Tibial nerve (tissue), 4 donors: ENCODE results near the gene CCDC91. TPM values are rescaled to one million over a fixed set of nuclear protein-coding genes. Genes with fewer than 3 reads are reported as not detected.
"Not testable (repeated sequence)": the region's sequence is repeated elsewhere in the genome, so short reads cannot be mapped to it uniquely, and the experiment has no call there.

Experiments used
- DNase-seq, 2 donors: peaks; one replicate each; pipeline ENCODE4 v3.0.0-alpha.2; 2019; ENCODE audit warnings: low spot score in 2 of 2
- H3K27ac ChIP-seq, 4 donors: fragments of 200-600 bp; sonication (generic) in 3 of 4; one replicate each; pipeline ENCODE4 v1.5.1; 2017 to 2019; ENCODE audit warnings: mild to moderate bottlenecking in 1 of 4
- H3K27me3 ChIP-seq, 2 donors: fragments of 200-600 bp; sonication (generic) in 1 of 2; one replicate each; pipeline versions ENCODE4 v1.5.1 to v1.6.0; 2017 to 2019
- H3K36me3 ChIP-seq, 3 donors: fragments of 200-600 bp; sonication (generic); one replicate each; pipeline ENCODE4 v1.5.1; 2018 to 2019
- H3K4me1 ChIP-seq, 4 donors: fragments of 200-600 bp; sonication (generic) in 3 of 4; one replicate each; pipeline ENCODE4 v1.5.1; 2017 to 2019
- H3K4me3 ChIP-seq, 4 donors: fragments of 200-600 bp; sonication (generic) in 3 of 4; one replicate each; pipeline ENCODE4 v1.5.1; 2017 to 2019; ENCODE audit warnings: mild to moderate bottlenecking in 1 of 4, moderate library complexity in 1 of 4
- H3K9me3 ChIP-seq, 4 donors: fragments of 200-600 bp; sonication (generic) in 3 of 4; one replicate each; pipeline ENCODE4 v1.5.1; 2017 to 2019
- EP300 ChIP-seq, 2 donors: sonication (generic); formaldehyde crosslinking; IDR thresholded peaks; one replicate each; pipeline ENCODE4 v1.6.1; 2017; ENCODE audit warnings: antibody characterized with exemption in 2 of 2, mild to moderate bottlenecking in 1 of 2
- POLR2A ChIP-seq, 2 donors: fragments of 450-650 bp; IDR thresholded peaks; one replicate each; pipeline ENCODE4 v1.6.1; 2017; ENCODE audit warnings: antibody characterized with exemption in 2 of 2, mild to moderate bottlenecking in 2 of 2, moderate library complexity in 2 of 2
- WGBS, 2 donors: methylation state at CpG; one replicate each; pipeline ENCODE4 v1.1.5; 2018; 5-methylcytosine and 5-hydroxymethylcytosine counted together
- total RNA-seq, 4 donors: library from RNA; depleted of rRNA; stranded (reverse); fragments of >200 nt; gene quantifications; one replicate each; pipeline ENCODE4 v1.1.0, GENCODE V29; 2016
- TF ChIP-seq, protein P1 (sequence below), 5 experiments: fragments of 200-600 bp in 3 of 5; fragments of 450-650 bp in 2 of 5; sonication (generic) in 3 of 5; IDR thresholded peaks; one replicate each; pipeline ENCODE4 v1.5.1; 2016 to 2019; ENCODE audit warnings: antibody characterized with exemption in 5 of 5, mild to moderate bottlenecking in 3 of 5, moderate library complexity in 2 of 5

Gene CCDC91
- total RNA-seq, 4 donors from 2014 or later, result 39.0 to 76.5 (median 44.0) TPM

- Histone ChIP-seq H3K27me3 (no peaks in the 10 kb centered on the region), H3K27ac (no peak overlapping the region), H3K36me3 (peaks cover 0 to 3% (median 0%) of the 10 kb centered on the region in 3 donors), H3K4me1 (peaks cover 0 to 21% (median 0%) of the 10 kb centered on the region in 4 donors), H3K4me3 (no peak overlapping the region), H3K9me3 (no peaks in the 10 kb centered on the region)
- no peak for DNase-seq
- WGBS, 2 donors, result 59 to 78% methylated on average over 3 of the region's 3 CpGs
- TF ChIP-seq EP300 (IDR thresholded peaks at IDR 0.05) (no peak), POLR2A (IDR thresholded peaks at IDR 0.05) (no peak)
- TF ChIP-seq, protein P1, sequence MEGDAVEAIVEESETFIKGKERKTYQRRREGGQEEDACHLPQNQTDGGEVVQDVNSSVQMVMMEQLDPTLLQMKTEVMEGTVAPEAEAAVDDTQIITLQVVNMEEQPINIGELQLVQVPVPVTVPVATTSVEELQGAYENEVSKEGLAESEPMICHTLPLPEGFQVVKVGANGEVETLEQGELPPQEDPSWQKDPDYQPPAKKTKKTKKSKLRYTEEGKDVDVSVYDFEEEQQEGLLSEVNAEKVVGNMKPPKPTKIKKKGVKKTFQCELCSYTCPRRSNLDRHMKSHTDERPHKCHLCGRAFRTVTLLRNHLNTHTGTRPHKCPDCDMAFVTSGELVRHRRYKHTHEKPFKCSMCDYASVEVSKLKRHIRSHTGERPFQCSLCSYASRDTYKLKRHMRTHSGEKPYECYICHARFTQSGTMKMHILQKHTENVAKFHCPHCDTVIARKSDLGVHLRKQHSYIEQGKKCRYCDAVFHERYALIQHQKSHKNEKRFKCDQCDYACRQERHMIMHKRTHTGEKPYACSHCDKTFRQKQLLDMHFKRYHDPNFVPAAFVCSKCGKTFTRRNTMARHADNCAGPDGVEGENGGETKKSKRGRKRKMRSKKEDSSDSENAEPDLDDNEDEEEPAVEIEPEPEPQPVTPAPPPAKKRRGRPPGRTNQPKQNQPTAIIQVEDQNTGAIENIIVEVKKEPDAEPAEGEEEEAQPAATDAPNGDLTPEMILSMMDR (IDR thresholded peaks at IDR 0.05), result no peak
These were observed 62.9 kb downstream of the CCDC91 start for GRCh38 chr12:28253161-28253641.

- H3K4me1 ChIP-seq, result peaks cover 0 to 7% (median 0%) of the 10 kb centered on the region in 4 donors
- H3K9me3 ChIP-seq, result no peaks in the 10 kb centered on the region
- TF ChIP-seq POLR2A (IDR thresholded peaks at IDR 0.05), result no peak
- H3K36me3 ChIP-seq, result peaks cover 0 to 22% (median 3%) of the 10 kb centered on the region in 3 donors
- H3K27me3 ChIP-seq, result no peaks in the 10 kb centered on the region
- no peak overlapping the region for H3K4me3 ChIP-seq
- H3K27ac ChIP-seq, result no peak overlapping the region
- DNase-seq, result no peak
These were observed 67.2 kb downstream of the CCDC91 start for GRCh38 chr12:28257411-28257810.

GRCh38 chr12:28258998-28259397, 68.7 kb downstream of the CCDC91 start:
- H3K4me1 ChIP-seq, result peaks cover 0 to 4% (median 0%) of the 10 kb centered on the region in 4 donors
- H3K4me3 ChIP-seq, result no peak overlapping the region
- TF ChIP-seq, protein P1 (IDR thresholded peaks at IDR 0.05), result no peak
- TF ChIP-seq EP300 (IDR thresholded peaks at IDR 0.05) (no peak), POLR2A (IDR thresholded peaks at IDR 0.05) (no peak)
- no peaks in the 10 kb centered on the region for H3K27me3 ChIP-seq
- no peak for DNase-seq
- H3K9me3 ChIP-seq, result no peaks in the 10 kb centered on the region
- 87 to 93% methylated on average over 1 of the region's 1 CpG for WGBS, 2 donors
- peaks cover 0 to 34% (median 0%) of the 10 kb centered on the region in 3 donors for H3K36me3 ChIP-seq
- no peak overlapping the region for H3K27ac ChIP-seq

GRCh38 chr12:28265435-28266042, 75.3 kb downstream of the CCDC91 start:
- TF ChIP-seq POLR2A (IDR thresholded peaks at IDR 0.05) (no peak), EP300 (IDR thresholded peaks at IDR 0.05) (no peak)
- TF ChIP-seq, protein P1 (IDR thresholded peaks at IDR 0.05), result no peak
- no peaks in the 10 kb centered on the region for H3K4me1 ChIP-seq
- H3K27ac ChIP-seq, result no peak overlapping the region
- DNase-seq, result no peak
- H3K27me3 ChIP-seq, result no peaks in the 10 kb centered on the region
- H3K4me3 ChIP-seq, result no peak overlapping the region
- H3K9me3 ChIP-seq, result peaks cover 0 to 7% (median 3%) of the 10 kb centered on the region in 4 donors
- H3K36me3 ChIP-seq, result peaks cover 0 to 48% (median 0%) of the 10 kb centered on the region in 3 donors
- 88 to 90% methylated on average over 2 of the region's 2 CpGs for WGBS, 2 donors

DNA sequence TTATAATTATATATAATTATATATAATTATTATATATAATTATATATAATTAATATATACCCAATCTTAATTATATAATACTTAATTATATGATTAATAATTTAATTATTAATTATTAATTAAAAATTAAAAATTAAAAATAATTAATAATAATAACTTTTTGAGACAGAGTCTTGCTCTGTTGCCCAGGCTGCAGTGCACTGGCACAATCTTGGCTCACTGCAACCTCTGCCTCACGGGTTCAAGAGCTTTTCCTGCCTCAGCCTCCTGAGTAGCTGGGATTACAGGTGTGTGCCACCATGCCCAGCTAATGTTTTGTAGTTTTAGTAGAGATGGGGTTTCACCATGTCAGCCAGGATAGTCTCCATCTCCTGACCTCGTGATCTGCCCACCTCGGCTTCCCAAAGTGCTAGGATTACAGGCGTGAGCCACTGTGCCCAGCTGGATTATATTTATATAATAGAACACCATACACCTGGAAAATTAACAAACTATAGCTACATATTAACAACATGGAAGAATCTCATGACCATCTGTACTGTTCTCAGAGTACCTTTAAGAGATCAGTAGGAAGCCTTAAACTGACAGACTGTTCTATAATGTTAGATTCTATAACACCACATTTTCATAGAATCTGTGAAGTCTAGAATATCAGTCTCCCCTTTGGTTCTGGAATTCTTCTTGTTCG, 77.8 kb downstream of the CCDC91 start:
- H3K4me3 ChIP-seq, H3K4me1 ChIP-seq, H3K27ac ChIP-seq, DNase-seq, H3K27me3 ChIP-seq: not testable (repeated sequence)
- peaks cover 0 to 40% (median 0%) of the 10 kb centered on the region in 3 donors for H3K36me3 ChIP-seq
- WGBS, 2 donors, result 97% methylated on average over 5 of the region's 5 CpGs
- H3K9me3 ChIP-seq, result peaks cover 0 to 28% (median 13%) of the 10 kb centered on the region in 4 donors

DNA sequence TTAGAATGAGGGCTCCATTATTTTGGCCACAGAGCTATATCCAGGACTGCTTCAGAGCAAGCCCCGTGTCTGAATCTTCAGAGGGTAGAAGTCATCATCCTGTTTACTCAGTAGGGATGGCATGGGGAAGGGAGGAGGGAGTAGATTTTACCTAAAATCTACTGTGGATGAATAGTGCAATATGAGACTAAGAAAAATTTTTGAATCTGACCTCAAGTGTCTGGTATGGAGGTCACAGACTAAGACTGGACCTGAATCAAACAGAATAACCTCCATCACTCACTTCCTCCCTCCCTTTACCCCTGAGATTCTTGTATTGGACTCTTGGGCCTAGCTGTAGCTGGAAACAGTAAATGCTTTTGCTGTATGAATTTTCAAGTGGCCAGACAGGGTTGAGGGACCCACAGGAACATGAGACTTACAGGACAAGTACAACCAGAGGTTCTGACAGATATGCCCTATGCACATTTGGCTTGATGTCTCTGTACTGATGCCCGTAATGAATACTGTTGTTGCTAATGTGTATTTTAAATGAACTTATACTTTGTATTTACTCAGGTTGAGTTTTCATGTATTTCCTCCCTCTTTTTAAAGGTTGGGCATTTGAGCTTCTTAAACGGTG, 78.5 kb downstream of the CCDC91 start:
- DNase-seq, result no peak
- TF ChIP-seq, protein P1 (IDR thresholded peaks at IDR 0.05), result no peak
- TF ChIP-seq POLR2A (IDR thresholded peaks at IDR 0.05) (no peak), EP300 (IDR thresholded peaks at IDR 0.05) (no peak)
- H3K36me3 ChIP-seq, result peaks cover 0 to 35% (median 0%) of the 10 kb centered on the region in 3 donors
- H3K27me3 ChIP-seq, result no peaks in the 10 kb centered on the region
- H3K27ac ChIP-seq, result no peak overlapping the region
- 79 to 98% methylated on average over 3 of the region's 3 CpGs for WGBS, 2 donors
- no peaks in the 10 kb centered on the region for H3K4me1 ChIP-seq
- H3K9me3 ChIP-seq, result peaks cover 0 to 28% (median 13%) of the 10 kb centered on the region in 4 donors
- no peak overlapping the region for H3K4me3 ChIP-seq
